Tibial nerve (tissue), 4 donors: ENCODE results near the gene KATNBL1.
"Not testable (repeated sequence)": the region's sequence is repeated elsewhere in the genome, so short reads cannot be mapped to it uniquely, and the experiment has no call there.

Experiments used
- EP300 ChIP-seq, 2 donors: sonication (generic); formaldehyde crosslinking; IDR thresholded peaks; one replicate each; pipeline ENCODE4 v1.6.1; 2017; ENCODE audit warnings: antibody characterized with exemption in 2 of 2, mild to moderate bottlenecking in 1 of 2
- TF ChIP-seq, protein P1 (sequence below), 5 experiments: fragments of 200-600 bp in 3 of 5; fragments of 450-650 bp in 2 of 5; sonication (generic) in 3 of 5; IDR thresholded peaks; one replicate each; pipeline ENCODE4 v1.5.1; 2016 to 2019; ENCODE audit warnings: antibody characterized with exemption in 5 of 5, mild to moderate bottlenecking in 3 of 5, moderate library complexity in 2 of 5

- TF ChIP-seq, protein P1, sequence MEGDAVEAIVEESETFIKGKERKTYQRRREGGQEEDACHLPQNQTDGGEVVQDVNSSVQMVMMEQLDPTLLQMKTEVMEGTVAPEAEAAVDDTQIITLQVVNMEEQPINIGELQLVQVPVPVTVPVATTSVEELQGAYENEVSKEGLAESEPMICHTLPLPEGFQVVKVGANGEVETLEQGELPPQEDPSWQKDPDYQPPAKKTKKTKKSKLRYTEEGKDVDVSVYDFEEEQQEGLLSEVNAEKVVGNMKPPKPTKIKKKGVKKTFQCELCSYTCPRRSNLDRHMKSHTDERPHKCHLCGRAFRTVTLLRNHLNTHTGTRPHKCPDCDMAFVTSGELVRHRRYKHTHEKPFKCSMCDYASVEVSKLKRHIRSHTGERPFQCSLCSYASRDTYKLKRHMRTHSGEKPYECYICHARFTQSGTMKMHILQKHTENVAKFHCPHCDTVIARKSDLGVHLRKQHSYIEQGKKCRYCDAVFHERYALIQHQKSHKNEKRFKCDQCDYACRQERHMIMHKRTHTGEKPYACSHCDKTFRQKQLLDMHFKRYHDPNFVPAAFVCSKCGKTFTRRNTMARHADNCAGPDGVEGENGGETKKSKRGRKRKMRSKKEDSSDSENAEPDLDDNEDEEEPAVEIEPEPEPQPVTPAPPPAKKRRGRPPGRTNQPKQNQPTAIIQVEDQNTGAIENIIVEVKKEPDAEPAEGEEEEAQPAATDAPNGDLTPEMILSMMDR (IDR thresholded peaks at IDR 0.05), result not testable (repeated sequence)
- not testable (repeated sequence) for TF ChIP-seq EP300 (IDR thresholded peaks at IDR 0.05)
Observed at GRCh38 chr15:34193272-34193671, 16.6 kb downstream of the KATNBL1 start.
